ENCODE results near the gene ALDH5A1. TPM values are rescaled to one million over a fixed set of nuclear protein-coding genes. Genes with fewer than 3 reads are reported as not detected.

The ALDH5A1 gene
- total RNA-seq, 2 donors from 2014 or later, result 13.9 to 18.3 TPM

DNA sequence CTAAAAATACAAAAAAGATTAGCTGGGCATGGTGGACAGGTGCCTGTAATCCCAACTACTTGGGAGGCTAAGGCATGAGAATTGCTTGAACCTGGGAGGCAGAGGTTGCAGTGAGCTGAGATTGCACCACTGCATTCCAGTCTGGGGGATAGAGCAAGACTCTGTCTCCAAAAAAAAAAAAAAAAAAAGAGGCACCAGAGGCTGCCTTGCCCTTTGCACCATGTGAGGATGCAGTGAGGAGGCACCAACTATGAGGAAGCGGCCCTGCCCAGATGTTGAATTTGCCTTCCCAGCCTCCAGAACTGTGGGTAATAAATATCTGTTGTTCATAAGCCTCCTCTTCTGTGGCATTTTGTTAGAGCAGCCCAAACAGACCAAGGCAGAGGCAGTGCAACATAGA is 54.4 kb downstream of the ALDH5A1 start:
- ATAC-seq, result no peak
- no peak for DNase-seq
- intact Hi-C loops (cut with DNase I, micrococcal nuclease), result no loop called here

DNA sequence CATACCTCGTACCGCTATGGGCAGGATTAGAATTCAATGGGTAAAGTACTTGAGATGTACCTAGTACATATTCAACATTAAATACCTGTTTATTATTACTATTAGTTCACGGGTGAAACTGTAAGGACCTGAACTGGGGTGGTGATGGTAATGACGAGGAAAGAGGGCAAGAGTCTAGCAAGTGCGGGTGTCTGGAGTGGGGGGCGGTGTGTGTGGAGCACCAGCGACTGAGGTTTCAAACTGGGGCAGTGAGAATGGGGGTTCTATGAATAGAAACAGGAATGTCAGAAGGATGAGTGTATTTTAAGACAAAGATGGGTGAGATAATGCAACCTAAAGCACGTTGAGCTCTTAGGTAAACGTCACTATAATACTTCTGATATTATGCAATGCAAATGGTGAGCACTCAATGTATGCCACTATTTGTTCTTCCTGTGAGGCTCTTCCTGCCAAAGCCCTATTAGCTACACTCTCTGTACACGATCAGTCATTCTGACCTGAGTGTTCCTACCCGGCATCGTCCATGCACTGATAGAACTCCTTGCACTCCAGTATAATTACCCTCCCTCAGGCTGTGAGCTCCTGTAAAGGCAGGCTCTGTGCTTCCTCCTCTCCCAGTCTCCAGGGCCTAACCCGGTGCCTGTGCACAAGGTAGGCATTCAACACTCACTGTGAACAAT is 55.0 kb downstream of the ALDH5A1 start:
- DNase-seq (no peak), ATAC-seq (no peak)
- intact Hi-C loops (cut with DNase I, micrococcal nuclease), result no loop called here

- ATAC-seq (no peak), DNase-seq (no peak)
- intact Hi-C loops (cut with DNase I, micrococcal nuclease), result no loop called here
These were observed 56.4 kb downstream of the ALDH5A1 start for GRCh38 chr6:24551139-24551538.

GRCh38 chr6:24554474-24554873 is 59.7 kb downstream of the ALDH5A1 start:
- DNase-seq, result no peak
- intact Hi-C loops (cut with DNase I, micrococcal nuclease), result no loop called here
- ATAC-seq, result no peak

DNA sequence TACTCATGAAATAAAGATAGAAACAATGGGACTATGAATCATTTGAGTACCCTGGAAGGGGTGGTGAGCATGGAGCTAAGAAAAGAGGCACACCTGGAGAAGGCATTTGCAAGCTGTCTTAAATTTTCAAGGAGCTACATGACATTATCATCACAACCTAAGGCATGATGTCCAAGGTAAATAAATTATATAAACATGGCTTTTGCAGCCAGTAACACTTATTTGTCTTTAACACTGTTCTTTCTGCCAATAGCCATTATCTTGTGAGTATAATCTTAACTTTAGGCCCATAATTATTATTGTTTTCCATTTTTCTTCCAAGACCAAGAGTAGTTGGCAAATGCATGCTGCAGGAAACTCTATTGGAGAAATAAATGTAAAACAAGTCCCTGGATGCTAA is 63.7 kb downstream of the ALDH5A1 start:
- ATAC-seq (no peak), DNase-seq (no peak)
- intact Hi-C loops (cut with DNase I, micrococcal nuclease), result no loop called here

DNA sequence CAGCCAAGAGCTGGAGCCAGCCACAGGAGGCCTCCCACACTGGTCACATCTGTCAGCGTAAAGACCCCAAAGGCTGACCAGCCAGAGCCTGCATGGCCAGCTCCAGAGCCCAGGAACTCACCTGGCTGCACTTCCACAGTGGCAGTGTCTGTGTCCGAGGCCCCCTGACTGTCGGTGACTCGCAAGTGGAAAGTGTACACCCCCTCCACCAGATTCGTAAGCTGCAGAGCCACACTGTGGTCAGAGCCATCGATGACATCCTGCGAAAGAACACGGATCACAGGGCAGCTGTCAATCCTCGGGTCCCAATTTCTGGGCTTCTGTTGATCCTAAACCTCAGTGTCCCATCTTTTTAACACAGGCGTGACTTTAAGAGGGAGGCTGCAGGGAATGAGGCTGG is 69.3 kb downstream of the ALDH5A1 start:
- intact Hi-C loops (cut with DNase I, micrococcal nuclease), result no loop called here
- DNase-seq (no peak), ATAC-seq (no peak)

DNA sequence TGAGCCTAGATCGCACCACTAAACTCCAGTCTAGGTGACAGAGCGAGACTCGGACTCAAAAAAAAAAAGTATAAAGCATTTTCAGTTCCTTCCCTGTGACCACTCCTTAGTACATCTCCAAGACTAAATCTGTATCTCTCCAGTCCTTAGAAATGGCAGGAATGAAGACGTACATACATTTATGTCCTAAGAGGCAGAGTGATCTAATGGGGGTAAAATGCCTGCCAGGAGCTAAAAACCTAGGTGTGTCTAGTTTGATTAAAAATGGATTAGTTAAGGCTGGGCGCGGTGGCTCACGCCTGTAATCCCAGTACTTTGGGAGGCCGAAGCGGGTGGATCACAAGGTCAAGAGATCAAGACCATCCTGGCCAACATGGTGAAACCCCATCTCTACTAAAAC is 70.4 kb downstream of the ALDH5A1 start:
- intact Hi-C loops (cut with DNase I, micrococcal nuclease), result no loop called here
- ATAC-seq (no peak), DNase-seq (no peak)

GRCh38 chr6:24566020-24566767 is 71.4 kb downstream of the ALDH5A1 start:
- intact Hi-C loops (cut with DNase I, micrococcal nuclease), result no loop called here
- ATAC-seq (peak; percentile 86), DNase-seq (no peak)

DNA sequence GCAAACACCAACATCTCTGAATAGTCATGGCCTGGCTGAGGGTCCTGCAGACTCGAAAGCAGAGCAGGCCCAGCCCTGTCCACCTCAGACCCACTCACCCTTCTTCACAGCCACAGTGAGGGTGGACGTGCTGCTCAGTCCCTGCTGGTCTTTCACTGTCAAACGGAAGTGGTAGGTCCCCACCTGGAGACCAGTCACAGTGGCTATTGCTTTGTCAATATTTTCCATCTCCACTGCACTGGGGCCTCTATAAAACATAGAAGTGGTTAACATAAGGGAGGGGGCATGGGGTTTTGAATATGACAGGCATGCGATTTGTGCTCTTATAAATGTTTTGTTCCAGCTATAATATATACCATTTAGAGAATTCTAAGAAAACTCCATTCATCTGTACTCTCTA is 73.9 kb downstream of the ALDH5A1 start:
- intact Hi-C loops (cut with DNase I, micrococcal nuclease), result no loop called here
- DNase-seq (no peak), ATAC-seq (peak; percentile 81)

GRCh38 chr6:24569811-24570210 is 75.0 kb downstream of the ALDH5A1 start:
- ATAC-seq, result no peak
- intact Hi-C loops (cut with DNase I, micrococcal nuclease), result no loop called here

GRCh38 chr6:24571361-24571760 is 76.6 kb downstream of the ALDH5A1 start:
- ATAC-seq (no peak), DNase-seq (no peak)
- intact Hi-C loops (cut with DNase I, micrococcal nuclease), result no loop called here

More at GRCh38 chr6:24569811-24570210, 75.0 kb downstream of the ALDH5A1 start:
- DNase-seq, result no peak

DNA sequence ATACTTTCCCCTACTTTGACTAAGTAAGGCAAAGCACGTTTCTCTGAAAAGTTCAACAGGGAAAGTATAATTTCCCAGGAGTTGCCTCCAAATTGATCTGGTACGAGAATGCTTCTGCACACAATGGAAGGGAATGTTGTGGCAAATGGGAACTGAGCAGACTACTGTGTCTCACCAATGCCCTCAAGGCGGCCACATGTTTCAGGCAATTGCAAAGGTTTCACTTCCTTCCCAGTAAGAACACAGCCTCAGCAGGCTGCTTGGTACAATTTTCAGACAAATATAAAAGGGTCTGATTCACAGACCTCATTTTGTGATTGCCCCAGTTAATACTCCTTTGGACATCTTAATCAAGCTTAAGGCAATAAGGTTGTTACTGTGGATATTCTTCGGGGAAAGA is 80.0 kb downstream of the ALDH5A1 start:
- DNase-seq (no peak), ATAC-seq (no peak)
- intact Hi-C loops (cut with DNase I, micrococcal nuclease), result no loop called here

DNA sequence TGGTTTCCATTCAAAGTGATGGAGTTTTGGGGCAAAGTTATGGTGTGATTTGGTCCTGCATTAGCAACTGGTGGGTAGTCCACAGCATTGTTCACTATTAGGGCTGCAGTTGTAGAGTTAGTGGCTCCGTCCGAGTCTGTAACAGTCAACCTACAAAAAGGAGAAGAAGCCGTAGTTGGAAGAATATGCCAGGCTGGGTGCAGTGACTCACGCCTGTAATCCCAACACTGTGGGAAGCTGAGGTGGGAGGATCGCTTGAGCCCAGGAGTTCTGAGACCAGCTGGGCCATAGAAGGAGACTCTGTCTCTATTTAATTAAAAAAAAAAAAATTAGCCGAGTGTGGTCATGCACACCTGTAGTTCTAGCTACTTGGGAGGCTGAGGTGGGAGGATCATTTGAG is 81.7 kb downstream of the ALDH5A1 start:
- DNase-seq, result no peak
- no peak for ATAC-seq
- intact Hi-C loops (cut with DNase I, micrococcal nuclease), result no loop called here

GRCh38 chr6:24581084-24581669 is 86.4 kb downstream of the ALDH5A1 start:
- DNase-seq (peak; percentile 50 to 89), ATAC-seq (peak; percentile 88)
- intact Hi-C loops (cut with DNase I, micrococcal nuclease), result loop anchor here in 1 of 2 donors (10.0 kb wide), 2 partner anchors 184 to 494 kb away; no protein-coding TSS in a partner anchor

DNA sequence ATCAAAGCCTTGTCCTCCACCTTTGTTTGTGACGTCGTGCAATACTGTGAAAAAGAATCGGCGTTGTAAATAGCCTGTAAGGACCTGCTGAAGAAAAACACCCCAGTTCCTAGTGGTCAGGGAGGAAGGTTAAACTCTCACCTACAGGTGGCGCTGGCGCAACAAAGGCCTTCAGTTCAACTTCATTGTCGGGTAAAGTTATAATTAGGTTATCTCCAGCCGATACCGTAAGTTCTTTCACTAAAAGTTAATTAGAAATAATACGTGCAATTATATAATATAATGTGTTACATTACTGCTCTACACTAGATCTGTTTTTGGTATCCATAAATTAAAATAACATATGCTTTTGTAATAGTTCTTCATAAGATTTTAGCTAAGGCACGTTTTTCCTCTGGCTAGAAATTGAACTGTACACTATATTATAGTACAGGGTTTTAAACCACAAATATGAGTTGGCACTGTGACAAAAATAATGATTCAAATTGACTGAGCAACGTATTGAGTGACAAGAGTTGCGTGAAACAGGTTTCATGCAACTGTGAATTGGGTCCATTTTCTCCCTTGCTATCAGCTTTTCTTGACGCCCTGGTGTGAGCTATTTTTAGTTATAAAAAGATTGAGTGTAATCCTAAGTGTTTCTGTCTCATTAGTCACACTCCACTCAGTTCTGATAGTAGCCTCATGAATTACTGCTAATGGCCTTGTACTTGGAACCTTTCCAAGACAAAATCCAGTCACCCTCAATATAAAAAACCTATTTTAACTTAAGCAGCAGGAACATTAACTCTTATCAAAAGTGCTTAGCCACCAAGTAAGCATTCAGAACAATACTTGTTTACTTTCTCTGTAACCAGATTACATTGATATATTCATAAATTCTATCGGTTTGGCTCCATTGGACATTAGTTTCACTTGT is 89.0 kb downstream of the ALDH5A1 start:
- ATAC-seq, result peak; percentile 83
- peak; percentile 55 to 89 for DNase-seq
- intact Hi-C loops (cut with DNase I, micrococcal nuclease), result loop anchor here in 1 of 2 donors (2.0 to 10.0 kb wide), 3 partner anchors 111 to 491 kb away; no protein-coding TSS in a partner anchor

- ATAC-seq (no peak), DNase-seq (no peak)
- intact Hi-C loops (cut with DNase I, micrococcal nuclease), result loop anchor here in 1 of 2 donors (10.0 kb wide), 2 partner anchors 180 to 490 kb away; no protein-coding TSS in a partner anchor
These were observed 89.6 kb downstream of the ALDH5A1 start for GRCh38 chr6:24584382-24584720.
